HG03558 (cell line): ENCODE data around the gene C12orf60.

Experiments
- ATAC-seq: cut with Tn5 transposase; IDR thresholded peaks from one replicate; pipeline ENCODE4 v1.9.1; 2021; ENCODE audit warnings: moderate number of reproducible peaks; ENCODE audit not compliant: unreplicated experiment; ENCODE audit errors: extremely low read depth

Gene C12orf60

GRCh38 chr12:14868916-14869506, 65.5 kb downstream of the C12orf60 start:
- no peak for ATAC-seq

GRCh38 chr12:14871247-14871646, 67.8 kb downstream of the C12orf60 start:
- no peak for ATAC-seq

GRCh38 chr12:14871886-14872285, 68.4 kb downstream of the C12orf60 start:
- no peak for ATAC-seq

- ATAC-seq, result no peak
Measured at GRCh38 chr12:14873440-14874185, 70.1 kb downstream of the C12orf60 start.
